ENCODE results near the gene RANBP17.

RANBP17 gene

GRCh38 chr5:171308453-171309275, 446.8 kb downstream of the RANBP17 start, which contains the start of gene TLX3 (continued):
- TF ChIP-seq PBX3 (CRISPR knock-in tag; IDR thresholded peaks at IDR 0.05), result no peak
- no peak for TF ChIP-seq ZFP3 (tag by site-specific recombination; IDR thresholded peaks at IDR 0.05; ENCODE audit: low read depth)
- peak; percentile 60; the same call in 1 of the 2 replicates for TF ChIP-seq ZNF324 (tag by site-specific recombination; IDR thresholded peaks at IDR 0.05)
- TF ChIP-seq ZNF692 (tag by site-specific recombination; IDR thresholded peaks at IDR 0.05), result peak; percentile 93
- no peak for TF ChIP-seq ZNF19 (tag by site-specific recombination; IDR thresholded peaks at IDR 0.05; ENCODE audit: low read depth)
- TF ChIP-seq ZNF610 (tag by site-specific recombination; IDR thresholded peaks at IDR 0.05; ENCODE audit: borderline replicate concordance), result 0 out of 2 replicates have a peak, but pooled peaks have one; percentile 25
- no peak for TF ChIP-seq ZNF175 (tag by site-specific recombination; IDR thresholded peaks at IDR 0.05)
- TF ChIP-seq ZNF132 (tag by site-specific recombination; IDR thresholded peaks at IDR 0.05; ENCODE audit: borderline replicate concordance), result no peak
- TF ChIP-seq ZNF549 (tag by site-specific recombination; IDR thresholded peaks at IDR 0.05), result no peak
- no peak for TF ChIP-seq FEZF1 (tag by site-specific recombination; IDR thresholded peaks at IDR 0.05)
- no peak for TF ChIP-seq ZNF169 (tag by site-specific recombination; IDR thresholded peaks at IDR 0.05)
- TF ChIP-seq ZNF121 (tag by site-specific recombination; IDR thresholded peaks at IDR 0.05), result peak; percentile 75
- no peak for TF ChIP-seq PRDM4 (tag by site-specific recombination; IDR thresholded peaks at IDR 0.05)
- TF ChIP-seq EGR2 (tag by site-specific recombination; IDR thresholded peaks at IDR 0.05; ENCODE audit: low read depth), result peak; percentile 71
- peak; percentile 86 for TF ChIP-seq CTCF (tag by site-specific recombination; IDR thresholded peaks at IDR 0.05)
- TF ChIP-seq AEBP2 (tag by site-specific recombination; IDR thresholded peaks at IDR 0.05; ENCODE audit: borderline replicate concordance), result no peak
- no peak for TF ChIP-seq ZNF23 (tag by site-specific recombination; IDR thresholded peaks at IDR 0.05; ENCODE audit: borderline replicate concordance)
- TF ChIP-seq ZNF302 (tag by site-specific recombination; IDR thresholded peaks at IDR 0.05; ENCODE audit: low read depth), result no peak
- no peak for TF ChIP-seq ZNF626 (tag by site-specific recombination; IDR thresholded peaks at IDR 0.05)
- TF ChIP-seq ZNF514 (tag by site-specific recombination; IDR thresholded peaks at IDR 0.05), result no peak
- TF ChIP-seq MZF1 (tag by site-specific recombination; IDR thresholded peaks at IDR 0.05; ENCODE audit: borderline replicate concordance), result no peak
- peak; percentile 95 for TF ChIP-seq ATF2 (tag by site-specific recombination; IDR thresholded peaks at IDR 0.05; ENCODE audit: low read depth)
- no peak for TF ChIP-seq ZNF513 (tag by site-specific recombination; IDR thresholded peaks at IDR 0.05)
- TF ChIP-seq HOXA7 (CRISPR knock-in tag; IDR thresholded peaks at IDR 0.05; ENCODE audit: borderline replicate concordance), result no peak
- TF ChIP-seq ZNF366 (tag by site-specific recombination; conservative IDR thresholded peaks at IDR 0.05), result no peak
- TF ChIP-seq ZBTB7A (tag by site-specific recombination; IDR thresholded peaks at IDR 0.05; ENCODE audit: low read depth), result no peak; the same call in 1 of the 2 replicates
- TF ChIP-seq ZNF341 (tag by site-specific recombination; IDR thresholded peaks at IDR 0.05; ENCODE audit: low read depth), result no peak; the same call in 1 of the 2 replicates
- peak; percentile 96 for TF ChIP-seq ZNF837 (tag by site-specific recombination; IDR thresholded peaks at IDR 0.05)
